Amygdala (tissue), 56 donors: ENCODE results near the gene BBS2.

Experiments
- DNase-seq, 56 donors: peaks; one replicate each; lab custom pipeline; 2025; lab: John Stamatoyannopoulos, UW

Gene BBS2

GRCh38 chr16:56436258-56436657 is 83.6 kb downstream of the BBS2 start:
- no peak for DNase-seq
